Epithelial cell of umbilical artery (primary cell): ENCODE data around the gene LGALS9. TPM values are rescaled to one million over a fixed set of nuclear protein-coding genes. Genes with fewer than 3 reads are reported as not detected.

Experiments
- total RNA-seq: library from RNA; depleted of rRNA; stranded (reverse); fragments of >200 nt; gene quantifications from 2 replicates; pipeline ENCODE4 v1.2.3, GENCODE V29; 2014

Gene LGALS9
- total RNA-seq: 3.9 and 62.2 TPM in 2 replicates

GRCh38 chr17:27630607-27631410 lies at the start of gene LGALS9:
LGALS9 (plus strand) TSS chr17:27631188; CDS start chr17:27631266, 78 bp downstream.

Other genes with a start within 250 kb of the LGALS9 start
- 10.7 and 18.8 TPM in 2 replicates for gene KSR1, start 174.7 kb upstream of the LGALS9 start, total RNA-seq
- gene NOS2, start 169.3 kb downstream of the LGALS9 start, total RNA-seq: not detected in 2 replicates